VCaP (cell line): Measurements from ENCODE around the gene HTR4.
A peak's percentile ranks its signal among the peaks of the same experiment; 100 is the strongest.

Experiments used
- H3K27ac ChIP-seq: fragments of 450-650 bp; 2 replicates; pipeline ENCODE4 v1.5.1; 2017
- CTCF ChIP-seq: fragments of 450-650 bp; conservative IDR thresholded peaks from 2 replicates; pipeline ENCODE4 v1.5.1; 2017; ENCODE audit warnings: mild to moderate bottlenecking, moderate library complexity

HTR4 gene

GRCh38 chr5:148465381-148466235 is 188.7 kb downstream of the HTR4 start:
- H3K27ac ChIP-seq: no peak overlapping the region
- TF ChIP-seq CTCF: no peak

GRCh38 chr5:148459669-148460068 is 194.7 kb downstream of the HTR4 start:
- TF ChIP-seq CTCF: no peak
- no peak overlapping the region for H3K27ac ChIP-seq

- no peak overlapping the region for H3K27ac ChIP-seq
- no peak for TF ChIP-seq CTCF
Measured at GRCh38 chr5:148458036-148458888, 196.1 kb downstream of the HTR4 start.

- H3K27ac ChIP-seq: no peak overlapping the region
- TF ChIP-seq CTCF: 0 out of 2 replicates have a peak, but pooled peaks have one; percentile 10
Measured at GRCh38 chr5:148457183-148457620, 197.1 kb downstream of the HTR4 start.

DNA sequence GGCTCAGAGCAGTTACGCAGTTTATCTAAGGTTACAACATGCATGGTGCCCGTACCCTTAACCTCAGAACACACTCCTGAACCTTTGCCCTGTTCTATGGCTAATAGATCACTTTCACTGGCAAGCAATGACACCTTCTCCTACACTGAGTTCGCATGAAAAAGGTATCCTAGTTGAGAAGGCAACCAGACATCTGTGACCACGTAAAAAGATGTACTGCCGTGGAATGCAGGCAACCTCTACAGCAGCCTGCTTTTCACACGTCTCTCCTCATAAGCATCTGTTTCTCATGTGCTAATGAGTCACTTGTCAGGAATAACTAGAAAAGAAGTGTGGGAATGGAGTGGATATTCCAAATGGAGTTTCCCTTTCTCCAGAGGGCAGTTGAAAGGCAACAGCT is 199.1 kb downstream of the HTR4 start:
- H3K27ac ChIP-seq: no peak overlapping the region
- no peak for TF ChIP-seq CTCF

DNA sequence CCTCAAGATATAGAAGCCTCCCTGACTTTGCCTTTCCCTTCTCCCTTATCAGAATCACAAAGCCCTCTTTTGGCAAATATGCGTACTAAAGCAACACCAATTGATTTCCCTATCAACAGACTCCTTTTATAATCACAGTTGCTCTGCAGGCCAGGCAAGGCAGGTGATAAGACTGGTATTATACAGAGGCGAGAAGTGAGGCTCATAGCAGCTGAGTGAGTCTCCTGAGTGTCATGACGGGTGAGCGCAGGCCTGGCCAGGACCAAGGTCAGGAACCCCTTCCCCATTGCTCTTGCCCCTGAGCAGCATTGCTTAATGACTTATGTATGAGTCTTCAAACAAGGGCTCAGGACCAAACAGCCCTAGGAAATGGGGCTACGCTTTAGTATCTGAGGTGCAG is 199.8 kb downstream of the HTR4 start:
- H3K27ac ChIP-seq: no peak overlapping the region

More for the DNA sequence above, 199.8 kb downstream of the HTR4 start:
- TF ChIP-seq CTCF: no peak
